GM19468 (cell line): ENCODE measurements around the gene CTDSPL.
"Not testable (repeated sequence)": the region's sequence is repeated elsewhere in the genome, so short reads cannot be mapped to it uniquely, and the experiment has no call there.

Experiments used
- ATAC-seq: cut with Tn5 transposase; IDR thresholded peaks from one replicate; pipeline ENCODE4 v1.9.1; 2021; ENCODE audit warnings: mild to moderate bottlenecking, moderate library complexity, moderate number of reproducible peaks; ENCODE audit not compliant: unreplicated experiment; ENCODE audit errors: extremely low read depth

CTDSPL gene

DNA sequence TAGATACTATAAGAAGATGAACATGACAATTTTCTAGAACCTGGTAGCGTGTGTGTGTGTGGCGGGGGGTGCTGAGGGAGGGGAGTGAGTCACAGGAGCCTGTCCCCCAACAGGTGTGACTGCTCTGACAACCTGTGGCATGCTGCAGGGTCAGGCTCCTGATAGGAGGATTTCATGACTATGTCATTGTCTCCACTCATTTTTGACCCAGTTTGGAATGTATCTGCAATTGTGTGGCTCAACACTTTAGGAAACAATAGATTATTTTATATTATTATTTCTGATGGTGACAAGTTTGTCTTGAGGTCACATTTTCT is 119.6 kb downstream of the CTDSPL start:
- no peak for ATAC-seq

DNA sequence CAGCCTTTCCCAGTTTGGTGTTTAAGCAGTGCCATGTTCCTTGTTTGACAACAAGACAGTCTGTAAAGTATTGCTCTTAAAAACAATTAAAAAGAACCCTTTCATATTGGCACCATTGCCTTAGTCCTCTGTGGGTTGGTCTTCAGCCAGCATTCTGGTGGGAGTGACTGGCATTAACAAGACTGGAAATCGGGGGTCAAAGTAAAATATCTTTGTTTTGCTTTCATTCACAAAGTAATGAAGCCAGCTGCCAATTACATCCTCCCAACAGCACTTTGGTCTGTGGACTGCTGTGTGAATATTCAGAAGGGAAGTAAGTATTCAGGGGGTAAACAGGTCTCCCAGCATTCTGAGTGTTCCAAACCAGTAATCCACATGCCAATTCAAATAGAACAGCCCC is 120.7 kb downstream of the CTDSPL start:
- ATAC-seq = no peak

DNA sequence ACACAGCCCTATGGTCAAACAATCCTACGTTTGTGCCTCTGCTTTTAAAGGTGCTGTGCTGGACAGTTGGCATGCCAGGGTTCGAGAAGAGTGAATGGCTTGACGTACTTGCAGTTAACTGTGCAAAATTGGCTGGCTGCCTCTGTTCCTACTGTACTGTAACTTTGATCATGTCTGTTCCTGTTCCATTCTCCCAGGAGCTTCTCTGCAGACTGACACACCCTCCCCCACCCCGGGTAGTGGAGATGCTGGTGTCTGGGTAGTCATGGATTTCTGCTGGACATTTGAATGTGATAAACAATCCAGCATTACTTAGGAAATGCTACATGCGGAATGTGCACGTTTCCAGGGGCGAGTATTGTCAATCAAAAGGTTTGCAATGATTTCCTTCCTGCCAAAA is 122.4 kb downstream of the CTDSPL start:
- no peak for ATAC-seq

DNA sequence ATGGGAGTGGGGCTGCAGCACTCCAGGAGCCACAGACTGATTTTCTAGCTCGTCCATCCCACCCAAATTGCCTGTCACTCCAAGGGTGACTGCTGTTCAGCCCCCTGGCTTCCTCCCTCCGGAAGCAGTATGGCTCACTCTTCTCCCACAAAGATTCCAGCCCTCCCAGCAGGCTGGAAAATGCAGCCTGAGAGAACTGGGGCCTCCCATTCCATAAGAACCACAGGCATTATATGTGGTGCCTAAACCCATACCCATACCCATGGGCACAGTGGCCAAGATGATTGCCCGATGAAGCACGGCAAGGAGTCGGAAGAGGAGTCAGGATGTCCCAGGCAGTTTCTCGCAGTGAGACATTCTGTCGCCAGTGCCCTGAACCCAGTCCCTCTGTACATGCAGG is 122.9 kb downstream of the CTDSPL start:
- ATAC-seq = no peak

DNA sequence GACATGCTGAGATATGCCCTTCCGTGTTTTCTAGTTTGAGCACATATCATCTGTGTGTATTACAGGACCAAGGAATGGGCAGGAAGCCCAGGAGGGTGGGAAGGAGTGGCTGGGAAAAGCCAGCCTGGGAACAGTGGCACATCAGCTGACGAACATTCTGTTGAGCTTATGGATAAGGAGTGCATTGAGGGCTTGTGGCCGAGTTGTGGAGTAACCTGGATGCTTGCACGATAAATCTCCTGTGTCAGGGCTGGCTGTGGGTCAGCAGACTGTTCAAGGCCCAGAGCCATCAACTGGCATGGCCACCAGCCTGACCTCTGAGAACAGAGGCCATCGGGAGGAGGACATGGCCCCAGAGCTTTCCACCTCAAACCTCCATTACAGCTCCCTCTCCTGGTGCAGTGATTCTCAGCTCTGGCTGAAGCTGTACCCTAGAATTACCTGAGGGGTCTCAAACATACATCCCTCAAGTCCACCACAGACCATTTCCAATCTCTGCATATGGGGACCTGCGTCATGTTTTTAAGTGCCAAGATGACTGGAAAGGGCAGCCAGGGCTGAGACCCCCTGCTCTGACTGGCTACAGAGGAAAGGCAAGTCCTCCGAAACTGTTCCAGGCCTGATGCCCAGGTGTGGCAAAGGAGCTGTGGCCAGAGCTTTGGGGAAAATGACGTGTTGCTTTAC is 124.1 kb downstream of the CTDSPL start:
- ATAC-seq = no peak

DNA sequence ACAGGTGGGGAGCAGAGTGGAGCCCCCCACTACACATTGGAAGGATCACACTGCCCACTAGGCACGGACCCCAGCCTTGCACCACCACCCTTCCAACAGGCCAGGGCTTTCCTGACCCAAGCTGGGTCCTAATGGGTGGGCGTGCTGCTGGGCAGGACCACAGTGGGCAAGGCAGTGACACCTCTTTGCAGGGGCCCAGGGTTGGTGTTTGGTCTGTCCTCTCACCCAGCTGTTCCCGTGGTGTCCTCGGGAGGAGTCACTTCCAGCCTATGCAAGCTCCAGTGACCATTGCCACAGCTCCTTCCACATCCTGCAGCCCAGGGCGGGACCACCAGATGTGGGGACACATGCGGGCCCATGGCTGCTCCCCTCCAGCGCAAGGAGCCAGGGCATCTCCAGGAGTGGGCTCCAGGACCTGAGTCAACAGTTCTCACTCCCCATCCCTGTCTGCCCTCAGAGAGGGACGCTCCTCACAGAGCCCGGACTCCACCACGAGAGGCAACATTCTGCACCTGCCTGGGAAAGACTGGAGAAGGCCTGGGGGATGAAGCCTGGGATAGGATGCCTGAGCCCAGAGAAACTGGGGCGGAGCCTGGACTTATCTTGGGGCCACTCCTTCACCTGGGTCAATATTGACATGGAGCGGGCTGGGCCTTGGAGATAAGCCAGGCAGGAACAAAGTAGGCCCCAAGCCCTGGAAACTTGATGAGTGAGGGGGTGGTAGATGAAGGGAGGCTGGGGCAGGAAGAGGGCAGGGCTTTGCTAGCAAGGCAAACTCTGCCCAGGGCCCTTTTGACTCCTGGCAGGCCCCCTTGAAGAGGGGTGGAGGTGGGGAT is 125.0 kb downstream of the CTDSPL start:
- no peak for ATAC-seq

DNA sequence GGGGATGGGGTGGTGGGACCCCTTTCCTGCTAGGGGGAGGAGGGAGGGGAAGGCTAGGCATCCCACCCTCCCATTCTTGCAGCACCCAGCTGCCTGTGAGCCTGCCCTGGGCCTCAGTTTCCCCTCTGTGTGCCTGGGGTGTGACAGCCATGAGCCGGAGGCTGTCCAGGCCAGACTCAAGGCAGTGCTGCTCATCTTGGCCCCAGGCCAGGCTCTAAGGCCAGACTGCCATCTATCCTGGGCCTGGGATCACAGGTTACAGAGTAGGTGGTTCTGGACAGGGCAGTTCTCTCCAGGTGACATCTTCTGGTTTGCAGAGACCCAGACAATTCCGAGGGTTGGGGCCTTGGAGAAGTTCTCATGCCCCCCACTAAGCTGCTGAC is 125.6 kb downstream of the CTDSPL start:
- no peak for ATAC-seq

DNA sequence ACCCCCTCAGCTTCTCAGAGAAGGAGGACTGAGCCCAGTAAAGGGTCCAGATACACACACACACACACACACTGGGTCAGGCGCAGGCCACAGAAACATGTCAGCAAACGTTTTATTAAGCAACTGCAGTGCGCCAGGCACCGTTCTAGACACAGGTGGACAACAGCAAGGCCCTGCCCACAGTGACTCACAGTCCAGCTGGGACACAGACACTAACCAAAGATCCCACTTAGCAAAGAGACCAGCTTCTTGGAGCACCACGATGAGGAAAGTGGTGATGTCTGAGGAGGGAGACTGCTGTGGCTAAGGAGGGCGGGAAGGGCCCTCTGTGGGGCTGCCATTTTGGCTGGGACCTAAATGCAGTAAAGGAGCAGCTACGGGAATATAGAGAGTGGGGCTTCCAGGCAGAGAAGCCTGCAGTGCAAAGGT is 126.1 kb downstream of the CTDSPL start:
- ATAC-seq = no peak

DNA sequence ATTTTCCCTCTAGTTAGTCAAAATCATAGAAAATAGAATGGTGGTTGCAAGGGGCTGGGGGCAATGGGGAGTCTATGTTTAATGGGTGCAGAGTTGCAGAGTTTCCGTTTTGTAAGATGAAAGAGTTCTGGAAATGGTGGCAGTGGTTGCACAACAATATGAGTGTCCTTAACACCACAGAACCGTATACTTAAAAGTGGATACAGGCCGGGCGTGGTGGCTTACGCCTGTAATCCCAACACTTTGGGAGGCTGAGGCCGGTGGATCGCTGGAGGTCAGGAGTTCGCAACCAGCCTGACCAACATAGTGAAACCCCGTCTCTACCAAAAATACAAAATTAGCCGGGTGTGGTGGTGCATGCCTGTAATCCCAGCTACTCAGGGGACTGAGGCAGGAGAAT is 126.7 kb downstream of the CTDSPL start:
- ATAC-seq = not testable (repeated sequence)

DNA sequence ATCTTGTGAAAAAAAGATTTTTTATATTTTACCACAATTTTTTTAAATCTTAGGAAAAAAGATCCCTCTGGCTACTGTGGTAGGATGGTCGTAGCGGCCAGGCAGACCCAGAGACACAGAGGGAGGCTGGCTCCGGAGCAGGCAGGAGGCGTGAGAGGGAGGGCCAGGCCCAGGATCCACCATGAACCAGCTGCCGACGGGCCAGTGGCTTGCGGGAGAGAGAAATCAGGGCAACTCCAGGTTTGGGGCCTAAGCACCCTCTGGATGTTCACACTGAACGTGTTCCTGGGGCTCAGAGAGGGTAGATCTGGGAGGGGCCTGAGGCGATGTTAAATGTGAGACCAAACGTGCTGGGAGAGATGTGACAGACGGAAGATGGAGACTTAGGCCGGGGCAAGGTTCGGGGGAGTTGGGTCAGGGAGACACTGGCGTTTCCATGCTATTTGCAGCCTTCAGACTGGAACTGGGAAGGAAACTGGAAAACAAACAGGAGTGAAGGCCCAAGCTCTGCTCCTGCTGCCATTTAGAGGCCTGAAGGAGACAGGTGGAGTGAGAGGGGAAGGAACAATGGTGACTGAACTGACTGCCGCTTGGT is 127.3 kb downstream of the CTDSPL start:
- no peak for ATAC-seq

DNA sequence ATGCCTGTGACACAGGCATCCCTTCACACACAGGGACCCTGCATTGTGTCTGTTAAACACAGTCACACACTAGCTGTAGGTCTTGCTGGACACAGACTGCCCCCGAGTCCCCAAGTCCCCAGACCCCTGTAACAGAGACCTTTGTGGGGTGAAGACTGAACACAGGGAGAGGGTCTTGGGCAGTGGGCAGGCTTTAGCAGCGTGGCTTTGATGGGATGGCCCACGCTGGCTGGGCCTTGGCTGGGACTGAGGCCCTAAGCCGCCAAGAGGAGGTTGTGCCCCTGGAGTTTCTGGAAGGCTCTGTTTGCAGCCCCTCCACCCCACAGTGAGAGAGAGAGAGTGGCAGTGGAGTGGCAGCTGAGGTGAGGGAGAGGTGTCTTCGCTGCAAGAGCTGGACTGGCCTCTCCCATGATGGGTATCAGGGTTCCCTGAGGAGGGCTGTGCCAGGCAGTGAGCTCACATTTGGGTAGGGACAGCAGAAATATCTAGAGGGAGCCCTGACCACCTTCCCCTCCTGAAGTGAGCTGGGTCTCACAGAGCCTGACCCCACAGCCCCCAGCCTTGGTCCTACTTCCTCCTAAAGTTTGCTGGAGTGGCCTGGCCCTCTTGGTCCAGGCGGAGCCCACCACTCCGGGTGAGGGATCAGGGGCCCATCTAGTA is 128.3 kb downstream of the CTDSPL start:
- ATAC-seq = no peak

DNA sequence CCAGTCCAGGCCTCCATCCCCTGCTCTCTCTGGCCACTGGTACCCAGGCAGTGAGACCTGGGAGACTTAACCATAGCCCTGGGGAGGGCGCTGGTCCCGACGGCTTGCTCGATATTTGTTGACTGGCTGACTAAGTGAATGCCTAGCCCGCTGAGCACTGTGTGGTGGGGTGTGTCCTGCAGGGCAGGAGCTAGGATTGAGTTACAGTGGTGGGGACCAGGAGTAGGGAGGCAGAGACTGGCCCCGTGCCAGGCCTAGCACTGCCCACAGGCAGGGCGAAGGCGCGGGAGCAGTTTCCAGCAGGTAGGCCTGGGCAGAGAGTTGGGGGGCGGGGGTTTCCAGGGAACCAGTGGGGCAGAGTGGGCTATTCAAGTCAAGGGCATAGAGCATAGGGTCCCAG is 128.8 kb downstream of the CTDSPL start, which contains the start of gene VILL:
Gene VILL (plus strand): TSS at position 260 of the 400 bp plus-strand sequence. CDS start 2,887 bp downstream, outside the sequence.
- no peak for ATAC-seq

DNA sequence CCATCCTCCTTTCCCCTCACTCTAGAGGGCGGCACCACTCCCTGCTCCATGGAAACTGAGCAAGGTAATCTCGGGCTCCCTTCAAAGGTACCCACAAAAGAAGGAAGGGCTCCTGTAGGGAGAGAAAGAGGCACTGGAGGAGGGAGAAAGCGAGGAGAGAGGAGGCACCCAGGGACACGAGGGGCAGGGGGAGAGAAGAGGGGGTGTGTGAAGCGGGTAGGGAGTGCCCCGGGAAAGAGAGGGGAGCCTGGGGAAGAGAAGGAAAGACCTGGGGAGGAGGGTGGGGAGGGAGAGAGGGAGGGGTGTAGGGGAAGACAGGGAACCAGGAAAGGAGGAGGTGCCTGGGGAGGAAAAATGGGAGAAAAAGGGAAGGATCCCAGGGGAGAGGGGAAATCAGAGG is 129.4 kb downstream of the CTDSPL start:
- no peak for ATAC-seq

DNA sequence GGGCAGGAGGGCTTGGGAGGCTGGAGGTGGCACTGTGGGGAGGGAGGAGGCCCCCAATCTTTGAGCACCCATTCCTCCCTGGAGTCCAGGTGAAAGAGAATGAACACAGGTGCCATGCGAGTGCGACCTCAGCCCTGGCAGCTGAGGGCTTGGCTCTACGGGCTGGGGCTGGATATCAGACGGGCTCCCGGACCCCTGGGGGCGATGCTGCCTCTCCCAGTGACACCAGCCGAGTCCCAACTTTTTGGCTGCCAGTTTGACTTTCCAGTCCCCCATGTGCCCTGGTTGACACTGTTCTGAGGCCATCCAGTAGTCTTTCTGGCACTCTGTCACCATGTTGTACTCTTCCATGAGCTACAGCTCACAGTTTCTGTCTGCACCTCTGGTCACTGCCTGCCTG is 130.1 kb downstream of the CTDSPL start:
- no peak for ATAC-seq

DNA sequence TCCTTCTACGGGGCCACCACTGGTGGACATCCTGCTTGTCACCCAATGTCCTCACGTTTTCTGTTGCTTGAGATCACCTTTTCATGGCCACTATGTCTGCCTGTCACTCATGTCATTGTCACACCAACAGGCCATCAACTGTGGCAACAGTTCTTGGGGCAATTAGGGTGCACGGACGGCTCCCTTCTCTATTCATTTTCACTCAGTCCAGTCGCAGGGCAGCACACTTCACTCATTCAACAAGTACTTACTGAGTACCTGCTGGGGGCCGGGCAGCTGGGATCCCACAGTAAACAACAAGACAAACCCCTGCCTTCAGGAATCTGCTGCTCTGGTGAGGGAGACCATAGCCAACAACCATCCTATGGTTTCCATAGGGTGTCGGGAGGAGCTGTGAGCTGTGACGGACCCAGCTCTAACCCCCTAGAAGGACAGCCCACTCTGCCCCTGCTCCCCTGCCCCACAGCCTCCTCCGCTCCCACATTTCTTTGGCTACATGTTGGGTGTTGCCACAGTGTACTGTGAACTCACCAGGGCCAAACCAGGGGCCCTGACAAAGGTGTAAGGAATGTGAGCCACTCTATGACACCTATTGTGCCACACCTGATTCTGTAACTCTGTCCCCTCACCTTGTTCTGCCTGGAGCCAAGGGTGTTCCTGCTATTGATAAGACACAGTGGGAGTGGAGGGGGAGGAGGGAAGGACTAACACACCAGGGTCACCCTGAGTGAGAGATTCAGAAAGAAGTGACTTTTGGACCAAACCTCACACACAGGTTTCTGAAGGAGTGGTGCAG is 130.8 kb downstream of the CTDSPL start:
- no peak for ATAC-seq

DNA sequence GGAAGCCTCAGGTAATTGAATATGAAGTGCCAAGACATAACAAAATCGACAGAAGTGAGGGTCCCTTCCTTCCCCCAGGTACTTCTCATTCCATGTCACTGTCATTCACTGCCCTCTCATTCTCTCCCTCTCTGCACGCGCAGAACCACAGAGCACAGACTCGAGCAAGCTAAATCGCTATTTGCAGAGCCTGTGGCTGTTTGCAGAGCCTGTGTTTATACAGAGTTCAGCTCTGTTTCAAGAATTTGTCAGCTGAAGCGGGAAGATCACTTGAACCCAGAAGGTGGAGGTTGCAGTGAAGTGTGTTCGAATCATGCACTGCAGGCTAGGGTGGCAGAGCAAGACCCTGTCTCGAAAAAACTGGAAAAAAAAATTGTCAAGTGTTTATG is 131.4 kb downstream of the CTDSPL start:
- ATAC-seq = no peak

DNA sequence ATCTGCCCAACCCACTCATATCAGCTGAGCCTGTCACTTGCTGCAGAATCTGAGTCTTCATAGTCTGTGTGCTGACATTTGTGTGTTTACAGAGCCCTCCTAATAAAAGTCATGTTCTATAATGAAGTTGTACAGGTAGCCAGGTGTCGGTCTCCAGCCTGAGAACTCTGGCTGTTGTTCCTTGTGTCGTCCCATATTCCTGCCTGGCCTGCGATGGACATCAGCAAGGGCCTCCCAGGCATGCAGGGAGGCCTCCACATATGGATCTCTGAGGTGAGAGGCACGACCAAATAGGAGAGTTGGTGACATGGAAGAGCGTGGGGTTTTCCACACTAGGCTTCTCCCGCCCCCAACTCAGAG is 131.8 kb downstream of the CTDSPL start:
- ATAC-seq = no peak

DNA sequence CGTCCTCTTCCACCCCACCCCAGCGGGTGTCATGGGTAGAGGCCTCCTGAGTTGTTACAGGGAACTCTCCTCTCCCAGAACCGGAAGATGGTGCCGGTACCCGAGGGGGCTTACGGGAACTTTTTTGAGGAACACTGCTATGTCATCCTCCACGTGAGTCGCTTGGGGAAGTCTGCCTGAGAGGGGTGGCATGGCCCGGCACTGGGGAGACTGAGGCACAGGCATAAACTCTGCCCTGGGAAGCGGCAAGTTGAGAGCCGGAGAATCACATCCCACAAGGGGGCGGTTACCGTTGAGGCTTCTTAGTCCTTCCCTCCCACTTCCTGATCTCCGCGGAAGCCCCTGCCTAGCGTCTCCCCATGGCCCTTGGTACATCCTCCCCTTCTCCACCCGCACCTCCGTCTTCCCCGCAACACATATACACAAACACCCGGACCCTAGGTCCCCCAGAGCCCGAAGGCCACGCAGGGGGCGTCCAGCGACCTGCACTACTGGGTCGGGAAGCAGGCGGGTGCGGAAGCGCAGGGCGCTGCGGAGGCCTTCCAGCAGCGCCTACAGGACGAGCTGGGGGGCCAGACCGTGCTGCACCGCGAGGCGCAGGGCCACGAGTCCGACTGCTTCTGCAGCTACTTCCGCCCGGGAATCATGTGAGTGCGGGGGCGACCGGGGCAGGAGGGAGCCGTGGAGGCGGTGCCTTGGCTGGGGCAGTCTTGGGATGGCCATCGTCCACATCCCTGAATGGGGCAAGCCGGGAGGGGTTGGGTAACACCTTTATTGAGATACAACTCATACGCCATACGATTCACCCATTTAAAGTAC is 132.3 kb downstream of the CTDSPL start:
- ATAC-seq = peak; percentile 50

DNA sequence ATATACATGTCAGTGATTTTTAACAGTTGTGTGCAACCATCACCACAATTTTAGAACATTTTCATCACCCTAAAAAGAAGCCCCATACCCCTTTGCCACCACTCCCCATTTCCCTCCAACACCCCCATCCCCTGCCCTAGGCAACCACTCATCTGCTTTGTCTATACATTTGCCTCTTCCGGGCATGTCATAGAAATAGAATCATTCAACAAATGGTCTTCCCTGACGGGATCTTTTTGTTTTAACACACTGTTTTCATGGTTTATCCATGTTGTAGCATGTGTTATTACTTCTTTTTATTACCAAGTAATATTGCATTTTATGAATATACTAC is 132.9 kb downstream of the CTDSPL start:
- no peak for ATAC-seq
